ENCODE data around the gene MAP3K10. TPM values are rescaled to one million over a fixed set of nuclear protein-coding genes. Genes with fewer than 3 reads are reported as not detected.
A peak's percentile ranks its signal among the peaks of the same experiment; 100 is the strongest.
"Not testable (repeated sequence)": the region's sequence is repeated elsewhere in the genome, so short reads cannot be mapped to it uniquely, and the experiment has no call there.

Gene MAP3K10
- total RNA-seq, 1 experiment from 2014 or later: 9.4 TPM

DNA sequence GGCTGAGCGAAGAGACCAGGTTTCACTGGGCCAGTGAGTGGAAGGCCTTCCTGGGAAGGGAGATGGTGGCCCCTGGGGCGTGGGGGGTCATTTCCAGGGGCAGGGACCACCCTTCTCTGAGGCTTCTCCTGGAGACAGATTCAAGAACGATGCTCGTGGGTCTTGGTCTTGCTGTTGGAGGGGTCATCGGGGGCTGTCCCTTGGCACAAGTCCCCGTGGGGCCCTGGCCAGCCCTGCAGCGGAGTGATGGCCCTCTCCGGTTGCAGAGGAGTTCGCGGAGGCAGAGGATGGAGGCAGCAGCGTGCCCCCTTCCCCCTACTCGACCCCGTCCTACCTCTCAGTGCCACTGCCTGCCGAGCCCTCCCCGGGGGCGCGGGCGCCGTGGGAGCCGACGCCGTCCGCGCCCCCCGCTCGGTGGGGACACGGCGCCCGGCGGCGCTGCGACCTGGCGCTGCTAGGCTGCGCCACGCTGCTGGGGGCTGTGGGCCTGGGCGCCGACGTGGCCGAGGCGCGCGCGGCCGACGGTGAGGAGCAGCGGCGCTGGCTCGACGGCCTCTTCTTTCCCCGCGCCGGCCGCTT, 22.1 kb downstream of the MAP3K10 start:
- no peak for DNase-seq (ENCODE audit: low read depth)

DNA sequence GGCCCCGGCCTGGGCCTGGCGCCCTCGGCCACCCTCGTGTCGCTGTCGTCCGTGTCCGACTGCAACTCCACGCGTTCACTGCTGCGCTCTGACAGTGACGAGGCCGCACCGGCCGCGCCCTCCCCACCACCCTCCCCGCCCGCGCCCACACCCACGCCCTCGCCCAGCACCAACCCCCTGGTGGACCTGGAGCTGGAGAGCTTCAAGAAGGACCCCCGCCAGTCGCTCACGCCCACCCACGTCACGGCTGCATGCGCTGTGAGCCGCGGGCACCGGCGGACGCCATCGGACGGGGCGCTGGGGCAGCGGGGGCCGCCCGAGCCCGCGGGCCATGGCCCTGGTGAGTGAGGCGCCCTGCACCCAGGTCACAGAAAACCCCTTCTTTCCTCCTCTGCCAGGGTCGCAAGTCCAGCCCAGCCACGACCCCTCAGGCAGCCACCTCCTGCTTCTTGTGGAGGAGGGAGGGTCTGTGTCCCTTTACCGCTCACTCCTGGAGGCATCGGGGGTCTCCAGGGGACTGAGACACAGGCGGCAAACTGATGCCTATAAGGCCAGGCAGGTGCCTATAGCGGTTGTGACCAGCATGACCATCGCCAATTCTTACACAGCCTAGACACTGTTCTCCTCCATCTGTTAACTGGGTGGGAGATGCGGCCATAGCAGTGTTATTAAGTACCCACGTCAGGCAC, 22.8 kb downstream of the MAP3K10 start:
- in situ Hi-C loops (cut with HindIII; ENCODE audit: low pct_unique_long_range_greater_than_20kb, low sequenced_read_pairs): no loop called here
- DNase-seq (ENCODE audit: low read depth): no peak

More for the DNA sequence above, 22.1 kb downstream of the MAP3K10 start:
- in situ Hi-C loops (cut with HindIII; ENCODE audit: low pct_unique_long_range_greater_than_20kb, low sequenced_read_pairs): no loop called here

DNA sequence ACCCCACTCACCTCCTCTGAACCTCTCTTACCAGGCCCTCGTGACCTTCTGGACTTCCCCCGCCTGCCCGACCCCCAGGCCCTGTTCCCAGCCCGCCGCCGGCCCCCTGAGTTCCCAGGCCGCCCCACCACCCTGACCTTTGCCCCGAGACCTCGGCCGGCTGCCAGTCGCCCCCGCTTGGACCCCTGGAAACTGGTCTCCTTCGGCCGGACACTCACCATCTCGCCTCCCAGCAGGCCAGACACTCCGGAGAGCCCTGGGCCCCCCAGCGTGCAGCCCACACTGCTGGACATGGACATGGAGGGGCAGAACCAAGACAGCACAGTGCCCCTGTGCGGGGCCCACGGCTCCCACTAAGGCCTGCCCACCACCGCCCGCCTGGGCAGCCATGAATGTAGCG, 23.7 kb downstream of the MAP3K10 start:
- DNase-seq (ENCODE audit: low read depth): no peak
- in situ Hi-C loops (cut with HindIII; ENCODE audit: low pct_unique_long_range_greater_than_20kb, low sequenced_read_pairs): no loop called here

DNA sequence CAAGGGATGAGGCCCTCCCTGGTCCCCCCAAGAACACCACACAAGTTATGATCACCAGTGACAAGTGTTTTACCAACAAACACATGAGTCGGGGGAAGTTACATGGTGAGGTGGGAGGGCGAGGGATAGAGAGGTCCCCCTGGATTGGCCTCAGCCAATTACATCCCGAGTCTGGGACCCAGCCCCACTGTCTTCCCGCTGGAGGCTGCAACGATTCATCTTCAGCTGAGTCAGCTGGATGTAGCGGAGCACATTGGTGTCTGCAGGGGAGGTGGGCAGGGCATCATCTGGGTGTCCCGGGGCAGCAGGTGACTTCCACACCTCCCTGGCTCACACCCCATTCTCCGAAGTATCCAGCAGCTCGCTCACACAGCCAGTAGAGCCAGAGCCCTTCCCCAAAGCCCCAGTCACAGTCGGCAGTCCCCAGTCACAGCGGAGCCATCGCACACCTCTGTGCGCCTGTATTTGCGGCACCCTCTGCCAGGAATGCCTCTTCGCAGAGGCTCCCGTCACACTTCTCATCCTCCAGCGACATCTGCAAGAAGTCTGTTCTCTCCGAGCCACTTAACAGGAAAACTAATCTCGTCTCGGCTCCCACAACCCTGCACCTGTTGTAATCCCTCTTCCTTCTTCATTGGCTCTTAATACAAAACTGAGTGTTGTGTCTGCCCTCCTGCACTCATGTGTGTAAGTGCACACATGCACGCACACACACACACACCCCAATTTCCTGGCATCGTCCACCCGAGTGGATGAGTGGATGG, 25.0 kb downstream of the MAP3K10 start:
- in situ Hi-C loops (cut with HindIII; ENCODE audit: low pct_unique_long_range_greater_than_20kb, low sequenced_read_pairs): no loop called here
- DNase-seq (ENCODE audit: low read depth): no peak

DNA sequence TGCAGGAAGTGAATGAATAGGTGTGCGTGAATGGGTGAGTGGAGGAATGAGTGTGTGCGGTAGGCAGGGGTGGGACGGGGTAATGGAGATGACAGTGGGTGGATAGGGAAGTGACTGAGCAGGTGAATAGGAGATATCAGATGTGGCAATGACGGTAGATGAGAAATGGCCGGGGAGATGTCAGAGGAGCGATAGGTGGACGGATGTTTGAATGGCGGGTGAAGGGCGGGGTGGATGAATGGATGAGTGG, 25.5 kb downstream of the MAP3K10 start:
- in situ Hi-C loops (cut with HindIII; ENCODE audit: low pct_unique_long_range_greater_than_20kb, low sequenced_read_pairs): no loop called here
- no peak for DNase-seq (ENCODE audit: low read depth)

DNA sequence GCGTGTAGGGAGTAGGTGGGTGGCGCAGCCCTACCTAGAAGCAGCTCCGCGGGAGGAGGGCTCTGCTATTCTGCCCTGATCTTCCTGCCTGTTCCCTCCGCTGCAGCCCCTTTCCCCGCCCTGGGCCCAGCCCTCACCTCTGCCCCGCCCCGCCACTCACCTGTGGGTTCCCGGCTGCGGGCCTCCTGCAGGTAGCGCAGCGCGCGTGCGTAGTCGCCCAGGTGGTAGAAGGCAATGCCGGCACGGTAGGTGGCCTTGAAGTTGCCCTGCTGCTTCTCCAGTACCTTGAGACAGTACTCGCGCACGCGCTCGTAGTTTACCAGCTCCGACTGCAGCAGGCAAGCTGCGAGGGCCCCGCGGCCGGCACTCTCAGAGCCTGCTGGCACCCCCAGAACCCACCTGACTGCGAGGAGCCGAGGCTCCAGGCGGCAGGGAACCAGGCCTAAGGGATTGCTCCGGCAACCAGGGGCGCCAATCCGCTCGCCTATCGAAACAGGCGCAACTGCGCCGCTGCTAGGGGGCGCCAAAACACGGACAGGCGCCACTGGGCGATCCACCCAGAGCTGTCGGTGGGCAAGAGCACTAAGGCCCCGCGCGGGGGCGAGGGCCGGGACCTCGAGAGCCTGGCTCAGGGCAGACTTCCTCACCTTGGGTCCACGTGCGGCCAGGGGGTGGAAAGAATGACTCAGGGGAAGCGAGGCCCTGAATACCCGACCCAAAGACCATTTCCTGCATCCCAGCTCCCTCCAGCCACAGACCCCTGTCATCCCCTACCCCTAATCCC, 26.0 kb downstream of the MAP3K10 start:
- in situ Hi-C loops (cut with HindIII; ENCODE audit: low pct_unique_long_range_greater_than_20kb, low sequenced_read_pairs): no loop called here
- no peak for DNase-seq (ENCODE audit: low read depth)

DNA sequence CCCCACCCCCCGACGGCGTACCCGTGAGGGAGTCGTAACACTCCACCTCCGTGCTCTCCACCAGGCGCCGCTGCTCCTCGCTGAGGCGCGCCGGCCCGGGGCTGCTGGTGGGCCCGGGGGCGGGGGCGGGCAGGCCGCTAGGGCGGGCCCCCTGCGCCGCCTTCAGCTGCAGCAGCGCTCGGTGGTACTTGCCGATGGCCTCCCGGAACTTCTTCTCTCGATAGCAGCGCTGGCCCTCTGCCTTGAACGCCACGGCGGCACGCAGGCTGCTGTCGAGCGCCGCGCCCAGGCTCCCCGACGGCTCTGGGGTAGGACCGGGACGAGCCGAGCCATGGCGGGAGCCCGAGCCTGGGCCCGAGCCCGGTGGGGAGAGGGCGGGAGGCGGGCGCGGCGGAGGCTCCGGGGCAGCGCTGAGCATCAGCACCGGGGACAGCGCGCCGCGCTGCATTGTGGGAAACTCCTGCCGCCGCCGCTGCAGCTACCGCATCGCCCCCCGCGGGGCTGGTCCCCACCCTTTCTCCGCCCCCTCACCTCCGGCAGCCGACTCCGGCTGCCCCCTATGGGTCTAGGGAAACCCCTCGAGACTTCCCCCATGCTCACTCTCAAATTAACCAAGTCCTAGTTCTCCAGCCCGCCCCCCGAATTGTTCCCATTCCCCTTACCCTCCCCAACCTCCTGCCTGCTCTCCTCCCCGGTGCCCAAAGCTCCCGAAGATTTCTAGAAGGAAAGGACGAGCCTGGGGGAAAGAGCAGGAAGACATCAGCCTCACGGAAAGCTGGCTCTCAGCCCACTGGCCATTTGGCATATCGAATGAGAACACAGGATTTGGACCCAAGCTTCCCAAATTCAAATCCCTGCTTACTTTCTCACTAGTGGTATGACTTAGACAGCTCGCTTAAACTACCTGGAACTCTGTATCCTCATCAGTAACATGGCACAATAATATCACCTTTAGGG, 27.0 kb downstream of the MAP3K10 start, which contains the start of gene TTC9B:
Gene TTC9B (minus strand): TSS at position 451 of the 957 bp plus-strand sequence. CDS start 3 bp downstream, at position 448.
- in situ Hi-C loops (cut with HindIII; ENCODE audit: low pct_unique_long_range_greater_than_20kb, low sequenced_read_pairs): no loop called here
- no peak for DNase-seq (ENCODE audit: low read depth)

DNA sequence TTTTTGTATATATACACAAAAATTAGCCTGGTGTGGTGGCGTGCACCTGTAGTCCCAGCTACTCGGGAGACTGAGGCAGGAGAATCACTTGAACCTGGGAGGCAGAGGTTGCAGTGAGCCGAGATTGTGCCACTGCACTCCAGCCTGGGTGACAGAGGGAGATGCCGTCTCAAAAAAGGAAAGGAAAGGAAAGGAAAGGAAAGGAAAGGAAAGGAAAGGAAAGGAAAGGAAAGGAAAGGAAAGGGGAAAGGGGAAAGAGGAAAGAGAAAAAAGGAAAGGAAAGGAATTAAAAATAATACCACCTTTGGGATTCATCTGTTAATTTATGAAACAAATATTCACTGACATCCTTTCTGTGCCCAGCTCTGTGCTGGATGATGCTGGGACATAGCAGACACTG, 27.8 kb downstream of the MAP3K10 start:
- in situ Hi-C loops (cut with HindIII; ENCODE audit: low pct_unique_long_range_greater_than_20kb, low sequenced_read_pairs); DNase-seq (ENCODE audit: low read depth): not testable (repeated sequence)

DNA sequence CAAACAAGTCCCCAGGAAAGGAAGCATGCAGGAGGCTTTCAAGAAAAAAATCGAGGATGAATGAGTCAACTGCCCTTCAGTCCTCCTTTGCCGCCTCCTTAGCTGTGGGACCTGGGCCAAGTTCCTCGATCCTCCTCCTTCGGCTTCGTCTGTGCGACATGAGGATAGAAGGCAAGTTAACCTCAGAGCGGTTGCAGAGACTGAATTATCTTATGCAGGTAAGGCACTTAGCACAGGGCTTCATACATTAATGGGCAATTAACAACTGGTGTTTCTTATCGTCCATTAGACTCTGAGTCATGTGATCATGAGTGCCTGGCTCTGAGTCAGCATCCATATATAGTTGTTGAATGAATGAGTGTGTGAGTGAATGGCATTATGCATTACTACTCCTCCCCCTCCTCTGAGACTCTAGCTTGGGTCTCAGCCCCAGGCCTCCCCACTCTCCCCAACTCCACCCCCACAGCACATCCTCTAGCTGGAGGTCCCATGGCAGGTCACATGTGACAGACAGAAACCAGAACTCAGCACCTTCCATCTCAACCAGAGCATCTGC, 28.6 kb downstream of the MAP3K10 start:
- peak; percentile 90 for DNase-seq (ENCODE audit: low read depth)
- in situ Hi-C loops (cut with HindIII; ENCODE audit: low pct_unique_long_range_greater_than_20kb, low sequenced_read_pairs): no loop called here

DNA sequence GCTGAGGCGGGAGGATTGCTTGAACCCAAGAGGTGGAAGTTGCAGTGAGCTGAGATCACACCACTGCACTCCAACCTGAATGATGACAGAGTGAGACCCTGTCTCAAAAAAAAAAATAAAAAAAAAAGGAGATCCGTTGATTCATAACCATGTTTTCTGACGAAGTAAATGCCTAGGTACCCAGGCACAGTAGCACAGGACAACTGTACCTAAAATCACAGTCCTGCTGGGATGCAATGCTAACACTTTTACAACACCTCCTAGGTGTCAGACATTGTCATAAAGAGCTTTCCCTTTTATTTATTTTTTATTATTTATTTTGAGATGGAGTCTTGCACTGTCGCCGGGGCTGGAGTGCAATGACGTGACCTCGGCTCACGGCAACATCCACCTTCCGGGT, 29.4 kb downstream of the MAP3K10 start:
- in situ Hi-C loops (cut with HindIII; ENCODE audit: low pct_unique_long_range_greater_than_20kb, low sequenced_read_pairs): no loop called here
- DNase-seq (ENCODE audit: low read depth): no peak

DNA sequence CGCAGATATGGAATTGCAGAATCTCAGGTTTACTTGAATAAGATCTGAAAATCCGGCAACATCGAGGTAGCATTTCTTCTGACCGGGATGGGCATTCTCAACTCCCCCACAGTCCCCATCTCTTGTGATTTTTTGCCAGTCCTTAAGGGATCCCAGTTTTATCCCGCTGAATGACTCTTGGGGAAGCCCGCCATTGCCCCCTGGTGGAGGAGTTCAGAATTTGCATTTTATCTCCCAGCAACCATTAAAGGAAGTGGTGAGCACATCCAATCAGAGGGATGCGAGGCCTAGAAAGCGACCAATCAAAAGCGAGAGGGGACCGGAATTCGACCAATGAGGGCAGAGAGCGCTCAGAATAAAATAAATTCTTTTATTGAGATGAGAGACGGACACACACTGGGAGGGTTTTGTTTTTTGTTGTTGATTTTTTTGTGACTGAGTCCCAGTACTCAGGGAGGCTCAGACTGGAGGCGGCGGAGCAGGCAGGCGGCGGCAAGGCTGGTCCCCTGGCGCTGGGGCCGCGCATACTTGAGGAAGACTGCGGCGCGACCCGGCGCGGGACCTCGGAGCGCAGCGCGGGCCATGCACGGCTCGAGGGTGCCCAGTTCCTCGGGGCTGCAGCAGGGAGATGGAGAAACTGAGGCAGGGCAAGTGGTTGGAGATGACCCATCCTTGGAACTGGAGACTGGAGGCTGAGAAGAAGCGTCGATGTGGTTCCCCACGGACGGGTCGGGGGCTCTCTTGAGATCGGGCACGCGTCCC, 30.8 kb downstream of the MAP3K10 start:
- DNase-seq (ENCODE audit: low read depth): peak; percentile 88
- in situ Hi-C loops (cut with HindIII; ENCODE audit: low pct_unique_long_range_greater_than_20kb, low sequenced_read_pairs): no loop called here

DNA sequence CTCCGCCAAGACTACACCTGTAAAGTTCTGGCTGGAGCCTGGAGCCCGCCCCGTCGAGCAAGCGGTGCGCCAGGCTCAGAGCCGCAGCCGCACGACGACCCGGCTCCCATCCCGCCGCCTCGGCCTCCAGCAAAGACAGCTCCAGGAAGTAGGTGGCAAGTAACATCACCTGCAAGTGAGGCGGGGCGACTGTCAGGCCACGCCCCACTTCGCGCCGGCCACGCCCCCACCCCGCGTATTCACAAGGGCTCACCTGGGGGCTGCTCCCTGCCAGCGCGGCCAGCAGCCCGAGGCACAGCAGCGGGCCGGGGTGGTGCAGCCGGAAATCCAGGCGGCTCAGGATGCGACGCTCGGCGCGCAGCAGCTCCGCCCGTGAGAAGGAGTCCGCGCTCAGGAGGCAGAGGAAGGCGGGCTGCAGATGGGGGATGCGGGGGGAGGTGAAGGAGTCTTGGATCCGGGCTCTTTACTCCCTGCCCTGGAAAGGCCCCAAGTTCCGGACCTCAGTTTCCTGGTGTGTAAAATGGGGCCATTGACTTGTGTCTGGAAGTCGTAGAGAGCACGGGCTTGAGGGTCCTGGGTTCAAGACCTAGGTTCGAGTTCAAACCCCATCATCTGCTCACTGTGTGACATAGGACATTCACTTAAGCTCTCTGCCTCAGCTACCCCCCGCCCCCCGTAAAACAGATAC, 32.1 kb downstream of the MAP3K10 start:
- DNase-seq (ENCODE audit: low read depth): no peak
- in situ Hi-C loops (cut with HindIII; ENCODE audit: low pct_unique_long_range_greater_than_20kb, low sequenced_read_pairs): no loop called here

DNA sequence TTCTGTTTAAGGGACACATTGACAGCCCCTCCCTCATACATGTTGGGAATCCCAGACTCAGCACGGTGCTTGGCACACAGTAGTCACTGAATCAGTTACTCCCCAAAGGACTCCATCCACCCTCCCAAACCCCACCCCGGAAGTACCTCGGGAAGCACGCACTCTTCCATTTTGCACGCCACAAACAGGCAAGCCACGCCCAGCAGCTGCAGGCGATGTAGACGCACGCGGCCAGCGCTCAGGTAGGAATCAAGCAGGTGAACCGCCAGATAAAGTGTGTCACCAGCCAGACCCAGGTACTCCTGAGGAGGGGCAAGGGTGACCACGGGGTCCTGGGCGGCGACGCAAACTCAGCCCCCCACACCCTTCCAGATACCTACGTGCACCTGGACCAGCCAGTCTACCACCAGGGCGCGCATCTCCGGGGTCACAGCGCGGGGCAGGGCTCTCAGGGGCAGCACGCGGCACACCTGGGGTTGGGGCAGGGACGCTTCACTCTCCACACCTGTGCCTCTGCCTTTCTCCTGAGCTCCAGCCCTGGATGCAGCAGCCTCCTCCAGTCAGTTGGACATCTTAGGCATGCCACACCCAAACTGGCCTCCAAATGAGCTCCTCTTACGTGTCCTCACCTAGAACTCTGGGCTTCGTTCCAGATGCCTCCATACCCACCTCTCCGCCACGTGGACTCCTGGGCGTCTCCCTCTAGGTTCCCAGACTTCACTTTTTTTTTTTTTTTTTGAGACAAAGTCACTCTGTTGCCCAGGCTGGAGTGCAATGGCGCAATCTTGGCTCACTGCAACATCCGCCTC, 33.3 kb downstream of the MAP3K10 start:
- in situ Hi-C loops (cut with HindIII; ENCODE audit: low pct_unique_long_range_greater_than_20kb, low sequenced_read_pairs): no loop called here
- DNase-seq (ENCODE audit: low read depth): no peak

DNA sequence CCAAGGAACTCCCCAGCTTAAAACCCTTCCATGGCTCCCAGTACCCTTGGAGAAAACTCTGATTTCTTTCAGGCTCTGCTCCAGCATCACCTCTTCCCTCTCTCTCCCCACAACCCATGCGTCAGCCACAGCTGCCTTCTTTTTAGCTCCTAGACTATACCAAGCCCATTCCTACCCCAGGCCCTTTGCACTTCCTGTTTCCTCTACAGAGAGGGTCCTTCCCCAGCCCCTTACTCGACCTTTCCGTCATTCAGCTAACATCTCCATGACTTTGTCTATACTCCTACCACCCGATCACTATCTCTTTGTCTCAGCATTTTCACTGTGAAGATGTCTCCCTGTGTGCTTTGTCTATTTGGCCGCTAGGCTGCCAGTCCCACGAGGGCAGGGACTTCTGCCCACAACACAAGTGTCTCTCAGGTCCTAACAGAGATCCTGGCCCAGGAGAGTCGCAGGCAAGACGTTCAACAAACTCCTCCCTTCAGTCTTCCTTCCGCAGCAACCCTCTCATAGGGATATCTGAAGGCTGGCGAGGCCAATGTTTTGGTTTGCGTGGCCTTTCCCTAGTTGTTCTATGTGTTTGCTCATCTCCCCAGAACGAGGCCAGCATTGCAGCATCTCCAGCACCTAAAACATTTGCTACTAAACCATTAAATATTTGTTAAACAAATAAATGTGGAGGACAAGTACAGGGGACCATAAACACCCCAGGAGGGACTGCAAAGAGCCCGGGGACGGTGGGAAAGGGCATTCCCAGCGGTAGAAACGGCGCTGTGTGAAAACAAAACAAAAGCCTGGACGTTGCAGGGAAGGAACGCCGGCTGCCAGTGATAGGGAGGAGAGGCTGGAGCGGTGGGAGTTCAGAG, 34.4 kb downstream of the MAP3K10 start:
- in situ Hi-C loops (cut with HindIII; ENCODE audit: low pct_unique_long_range_greater_than_20kb, low sequenced_read_pairs): no loop called here
- DNase-seq (ENCODE audit: low read depth): no peak

DNA sequence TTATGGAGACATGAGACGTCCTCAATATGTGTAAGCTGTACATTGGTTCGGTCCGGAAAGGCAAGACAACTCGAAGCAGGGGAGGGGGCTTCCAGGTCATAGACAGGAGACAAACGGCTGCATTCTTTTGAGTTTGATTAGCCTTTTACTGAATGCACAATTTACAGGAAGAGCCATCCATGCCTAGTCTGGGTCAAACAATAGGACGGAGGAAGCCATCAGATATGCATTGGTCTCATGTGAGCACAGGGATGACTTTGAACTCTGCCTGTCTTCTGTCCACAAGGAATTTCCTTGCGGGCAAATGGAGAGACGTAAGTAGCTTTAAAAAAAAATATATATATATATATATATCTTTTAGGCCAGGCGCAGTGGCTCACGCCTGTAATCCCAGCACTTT, 37.1 kb downstream of the MAP3K10 start:
- DNase-seq (ENCODE audit: low read depth): no peak
- in situ Hi-C loops (cut with HindIII; ENCODE audit: low pct_unique_long_range_greater_than_20kb, low sequenced_read_pairs): no loop called here

All from Caki2 (cell line).